ENCODE measurements around the gene VPS54. TPM values are rescaled to one million over a fixed set of nuclear protein-coding genes. Genes with fewer than 3 reads are reported as not detected.

The VPS54 gene
- total RNA-seq, 1 donor from 2014 or later = 4.6 TPM

- Histone ChIP-seq H3K27me3 (no peaks in the 10 kb centered on the region), H3K4me1 (peaks cover 2 to 6% of the 10 kb centered on the region in 2 donors), H3K9me3 (no peaks in the 10 kb centered on the region), H3K36me3 (no peaks in the 10 kb centered on the region), H3K4me3 (no peak overlapping the region), H3K27ac (no peak overlapping the region)
- intact Hi-C loops (cut with DNase I) = loop anchor here (10.0 kb wide), 1 partner anchor 851 kb away; no protein-coding TSS in a partner anchor
- DNase-seq (ENCODE audit: low spot score in 2 of 2) = no peak
- TF ChIP-seq CTCF (IDR thresholded peaks at IDR 0.05) = no peak
These were observed 4.4 kb upstream of the VPS54 start for GRCh38 chr2:64023485-64024258.

DNA sequence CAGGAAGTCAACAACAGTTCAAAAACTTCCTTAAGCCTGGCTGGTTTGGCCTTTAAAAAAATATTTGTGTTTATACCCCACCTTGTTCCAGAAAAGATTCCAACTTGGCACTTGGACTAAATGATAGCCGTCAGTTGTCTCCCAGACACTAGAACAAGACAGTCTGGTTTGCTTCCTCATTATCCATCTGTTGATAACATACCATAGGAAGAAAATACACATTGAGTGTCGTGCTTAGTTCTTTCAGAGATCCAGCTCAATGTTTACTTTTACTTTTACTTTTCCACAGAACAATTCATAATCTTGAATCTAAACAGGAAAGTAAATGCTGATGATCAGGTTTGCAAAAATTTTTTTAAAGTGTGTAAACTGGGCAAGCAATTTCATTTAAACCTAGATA lies 2.4 kb upstream of the VPS54 start:
- Histone ChIP-seq H3K27ac (no peak overlapping the region), H3K9me3 (no peaks in the 10 kb centered on the region), H3K4me3 (no peak overlapping the region), H3K4me1 (peaks cover 5 to 11% of the 10 kb centered on the region in 2 donors), H3K27me3 (no peaks in the 10 kb centered on the region), H3K36me3 (no peaks in the 10 kb centered on the region)
- TF ChIP-seq CTCF (IDR thresholded peaks at IDR 0.05) = no peak
- DNase-seq (ENCODE audit: low spot score in 2 of 2) = no peak
- intact Hi-C loops (cut with DNase I) = loop anchor here (10.0 kb wide), 1 partner anchor 853 kb away; no protein-coding TSS in a partner anchor

DNA sequence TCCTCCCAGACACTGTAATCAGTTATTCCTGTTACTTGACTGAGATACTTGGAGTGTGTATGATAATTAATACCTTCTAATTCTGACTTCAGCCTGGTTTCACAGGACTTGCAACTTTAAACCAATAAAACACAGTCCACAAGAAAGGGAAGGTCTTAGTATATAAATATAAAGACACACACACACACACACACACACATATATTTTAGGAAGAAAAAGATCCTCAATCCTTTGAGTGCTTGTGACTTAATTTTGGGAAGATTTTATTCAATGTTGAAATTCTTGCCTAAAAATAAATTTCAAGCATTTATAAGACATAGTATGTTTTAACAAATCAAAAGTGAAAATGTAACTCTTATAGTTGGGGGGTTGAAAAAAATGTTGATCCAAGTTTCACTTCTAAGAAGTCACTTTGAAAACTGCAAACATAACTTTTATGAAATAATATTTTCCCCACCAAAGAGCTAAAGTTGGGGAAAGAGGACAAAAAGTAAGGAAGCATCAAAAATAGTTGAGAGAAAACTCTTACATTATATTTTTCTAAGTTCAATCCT lies 824 bp upstream of the VPS54 start:
- peak overlapping the region in 1 of 2 donors; percentile 97 for H3K4me3 ChIP-seq
- H3K4me1 ChIP-seq = peaks cover 5 to 19% of the 10 kb centered on the region in 2 donors
- no peak for TF ChIP-seq CTCF (IDR thresholded peaks at IDR 0.05)
- H3K36me3 ChIP-seq = no peaks in the 10 kb centered on the region
- no peaks in the 10 kb centered on the region for H3K9me3 ChIP-seq
- no peaks in the 10 kb centered on the region for H3K27me3 ChIP-seq
- intact Hi-C loops (cut with DNase I) = loop anchor here (2.0 to 10.0 kb wide), 3 partner anchors 125 to 855 kb away; partner anchors contain the start of gene PELI1
- DNase-seq (ENCODE audit: low spot score in 2 of 2) = no peak
- peak overlapping the region; percentile 95 to 100 for H3K27ac ChIP-seq

GRCh38 chr2:64018701-64019082 lies 536 bp downstream of the VPS54 start:
- Histone ChIP-seq H3K9me3 (no peaks in the 10 kb centered on the region), H3K4me3 (peak overlapping the region; percentile 83 to 97), H3K36me3 (no peaks in the 10 kb centered on the region), H3K27ac (peak overlapping the region; percentile 95 to 100), H3K4me1 (peaks cover 5 to 20% of the 10 kb centered on the region in 2 donors), H3K27me3 (no peaks in the 10 kb centered on the region)
- peak in 1 of 2 donors; percentile 65 for DNase-seq (ENCODE audit: low spot score in 2 of 2)
- intact Hi-C loops (cut with DNase I) = loop anchor here (2.0 to 10.0 kb wide), 2 partner anchors 126 to 324 kb away; partner anchors contain the start of gene PELI1
- TF ChIP-seq CTCF (IDR thresholded peaks at IDR 0.05) = no peak

DNA sequence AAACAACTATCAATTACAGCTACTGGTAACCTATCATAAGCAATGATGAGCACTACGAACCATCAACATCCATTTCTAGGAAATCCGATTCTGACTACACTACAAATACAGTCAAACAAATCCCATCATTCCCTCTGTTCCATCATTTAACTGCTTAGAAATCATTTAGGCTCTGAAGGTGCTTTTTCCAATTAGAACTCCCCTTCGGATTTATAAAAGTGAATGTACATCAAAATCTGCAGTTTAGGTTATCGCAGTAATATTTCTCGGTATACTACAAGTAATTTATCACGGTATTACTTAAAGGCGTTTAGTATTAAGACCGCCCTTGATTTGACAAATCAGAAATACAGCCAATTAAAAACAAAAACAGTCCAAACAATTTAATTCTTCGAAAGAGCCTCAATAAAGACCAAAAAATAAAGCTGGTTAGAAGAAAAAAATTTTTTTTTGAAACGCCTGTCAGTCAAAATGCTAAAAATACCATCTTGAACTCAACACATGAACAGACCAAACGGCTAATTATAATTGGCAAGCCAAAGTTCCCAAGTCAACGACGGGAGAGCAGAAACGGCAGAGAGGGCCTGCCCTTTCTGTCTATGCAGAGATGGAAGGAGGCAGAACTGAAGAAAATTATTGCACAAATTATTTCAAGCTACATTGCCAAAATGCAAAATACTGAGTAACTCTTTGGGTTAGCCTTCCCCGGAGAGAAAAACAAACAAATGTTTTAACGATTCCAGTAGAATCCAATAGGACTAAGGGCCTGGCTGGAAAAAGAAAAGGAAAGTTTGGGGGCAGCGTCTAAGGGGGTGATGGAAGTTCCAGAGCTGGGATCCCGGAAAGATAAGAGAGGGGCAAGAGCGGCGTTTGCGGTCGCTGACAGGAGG lies 1.2 kb downstream of the VPS54 start:
- Histone ChIP-seq H3K9me3 (no peaks in the 10 kb centered on the region), H3K4me3 (peak overlapping the region; percentile 83 to 97), H3K4me1 (peaks cover 5 to 21% of the 10 kb centered on the region in 2 donors), H3K36me3 (no peaks in the 10 kb centered on the region), H3K27me3 (no peaks in the 10 kb centered on the region), H3K27ac (peak overlapping the region; percentile 95 to 100)
- TF ChIP-seq CTCF (IDR thresholded peaks at IDR 0.05) = no peak
- intact Hi-C loops (cut with DNase I) = loop anchor here (2.0 to 10.0 kb wide), 2 partner anchors 127 to 323 kb away; partner anchors contain the start of gene PELI1
- DNase-seq (ENCODE audit: low spot score in 2 of 2) = no peak
